Ishikawa (cell line): ENCODE results near the gene CLEC7A.

Experiments used
- CEBPB ChIP-seq: IDR thresholded peaks from 2 replicates; pipeline ENCODE4 v1.6.1; 2012
- CREB1 ChIP-seq: IDR thresholded peaks from 2 replicates; pipeline ENCODE4 v1.6.1; 2012; ENCODE audit warnings: low read depth
- EGR1 ChIP-seq: IDR thresholded peaks from 2 replicates; pipeline ENCODE4 v1.6.1; 2012
- EP300 ChIP-seq: IDR thresholded peaks from 2 replicates; pipeline ENCODE4 v1.6.1; 2012; ENCODE audit warnings: borderline replicate concordance
- FOXM1 ChIP-seq: IDR thresholded peaks from 2 replicates; pipeline ENCODE4 v1.6.1; 2012; ENCODE audit warnings: low read depth, borderline replicate concordance
- MAX ChIP-seq: IDR thresholded peaks from 2 replicates; pipeline ENCODE4 v1.6.1; 2012
- NFIC ChIP-seq: IDR thresholded peaks from 2 replicates; pipeline ENCODE4 v1.6.1; 2012
- RAD21 ChIP-seq: IDR thresholded peaks from 2 replicates; pipeline ENCODE4 v1.6.1; 2012; ENCODE audit warnings: low read depth
- REST ChIP-seq: IDR thresholded peaks from 2 replicates; pipeline ENCODE4 v1.6.1; 2012; ENCODE audit warnings: low read depth, mild to moderate bottlenecking
- TAF1 ChIP-seq: IDR thresholded peaks from 2 replicates; pipeline ENCODE4 v1.6.1; 2012; ENCODE audit warnings: low read depth, mild to moderate bottlenecking
- TCF12 ChIP-seq: IDR thresholded peaks from 2 replicates; pipeline ENCODE4 v1.6.1; 2012; ENCODE audit warnings: low read depth
- TEAD4 ChIP-seq: IDR thresholded peaks from 2 replicates; pipeline ENCODE4 v1.6.1; 2012
- USF1 ChIP-seq: IDR thresholded peaks from 2 replicates; pipeline ENCODE4 v1.6.1; 2012
- YY1 ChIP-seq: IDR thresholded peaks from 2 replicates; pipeline ENCODE4 v1.6.1; 2012; ENCODE audit warnings: low read depth
- ZBTB7A ChIP-seq: IDR thresholded peaks from 2 replicates; pipeline ENCODE4 v1.6.1; 2012; ENCODE audit warnings: low read depth

Gene CLEC7A

DNA sequence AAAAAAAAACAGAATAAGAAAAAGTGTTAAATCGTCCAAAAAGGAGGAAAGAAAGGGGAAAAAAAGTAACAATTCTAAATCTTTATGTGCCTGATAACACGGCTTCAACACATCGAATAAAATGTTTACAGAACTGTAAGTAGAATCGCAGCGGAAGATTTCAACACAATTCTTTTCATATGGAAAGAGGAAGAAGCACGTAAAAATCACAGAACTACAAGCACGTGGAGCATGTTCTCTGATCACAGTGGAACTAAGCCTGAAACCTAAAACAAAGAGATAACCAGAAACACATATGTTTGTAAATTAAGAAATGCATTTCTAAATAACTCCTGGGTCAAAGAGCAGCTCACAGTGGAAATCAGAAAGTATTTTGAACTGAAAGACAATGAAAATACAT lies 8.7 kb downstream of the CLEC7A start:
- TF ChIP-seq MAX (no peak), TCF12 (no peak), USF1 (no peak), ZBTB7A (no peak), CEBPB (no peak), FOXM1 (no peak), YY1 (no peak), EGR1 (no peak), REST (no peak), CREB1 (no peak), EP300 (no peak), NFIC (no peak)

DNA sequence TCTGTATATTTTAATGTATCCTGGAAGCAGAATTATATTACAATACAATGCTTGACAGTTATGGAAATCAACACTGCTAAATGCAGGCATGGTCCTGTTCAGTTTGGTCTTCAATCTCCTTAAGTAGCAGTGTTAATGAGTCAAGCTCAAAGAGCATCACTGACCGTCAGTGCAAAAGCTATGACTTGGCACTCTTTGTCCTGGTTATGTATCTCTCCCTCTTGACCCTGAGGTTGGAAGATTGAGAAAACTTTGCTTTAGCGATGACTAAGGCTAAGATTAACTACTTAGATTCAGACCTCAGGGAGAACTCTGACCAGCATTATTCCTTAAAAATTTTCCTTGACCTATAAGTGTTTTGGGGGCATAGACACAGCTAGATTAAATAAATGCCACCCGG lies 10.9 kb downstream of the CLEC7A start:
- no peak for TF ChIP-seq NFIC
- TF ChIP-seq CREB1: no peak
- TF ChIP-seq MAX: no peak
- no peak for TF ChIP-seq REST
- no peak for TF ChIP-seq TCF12
- no peak for TF ChIP-seq RAD21
- no peak for TF ChIP-seq YY1
- no peak for TF ChIP-seq EP300
- TF ChIP-seq FOXM1: no peak
- no peak for TF ChIP-seq TEAD4
- no peak for TF ChIP-seq USF1

- TF ChIP-seq EGR1: no peak
- TF ChIP-seq TEAD4: no peak
- no peak for TF ChIP-seq YY1
- TF ChIP-seq CEBPB: no peak
- TF ChIP-seq MAX: no peak
- no peak for TF ChIP-seq RAD21
- no peak for TF ChIP-seq REST
- no peak for TF ChIP-seq FOXM1
- TF ChIP-seq NFIC: no peak
- TF ChIP-seq ZBTB7A: no peak
- TF ChIP-seq USF1: no peak
- TF ChIP-seq TCF12: no peak
Measured at GRCh38 chr12:10115890-10116289, 14.1 kb downstream of the CLEC7A start.

GRCh38 chr12:10115311-10115710 lies 14.7 kb downstream of the CLEC7A start:
- TF ChIP-seq CEBPB (no peak), CREB1 (no peak)

- TF ChIP-seq TEAD4: no peak
- TF ChIP-seq MAX: no peak
- TF ChIP-seq ZBTB7A: no peak
- TF ChIP-seq YY1: no peak
- no peak for TF ChIP-seq REST
- TF ChIP-seq FOXM1: no peak
- TF ChIP-seq USF1: no peak
- TF ChIP-seq EP300: no peak
- no peak for TF ChIP-seq CEBPB
- no peak for TF ChIP-seq CREB1
- no peak for TF ChIP-seq NFIC
- no peak for TF ChIP-seq TCF12
- TF ChIP-seq TAF1: no peak
- TF ChIP-seq EGR1: no peak
Measured at GRCh38 chr12:10113920-10114319, 16.1 kb downstream of the CLEC7A start.
